GM12878 (cell line): ENCODE measurements around the gene NUMB. TPM values are rescaled to one million over a fixed set of nuclear protein-coding genes. Genes with fewer than 3 reads are reported as not detected.

Experiments used
- CBX3 ChIP-seq: fragments of 200-600 bp; sonication (generic); IDR thresholded peaks from 2 replicates; pipeline ENCODE4 v1.6.1; 2016; ENCODE audit warnings: low read depth, borderline replicate concordance
- DPF2 ChIP-seq: fragments of 450-650 bp; IDR thresholded peaks from 2 replicates; pipeline ENCODE4 v1.6.1; 2017; ENCODE audit warnings: mild to moderate bottlenecking
- E2F4 ChIP-seq: IDR thresholded peaks from 2 replicates; pipeline ENCODE4 v1.6.1; 2012; ENCODE audit warnings: low read depth, low read length, improper control_type of control experiment
- EED ChIP-seq: sonication (generic); IDR thresholded peaks from 2 replicates; pipeline ENCODE4 v1.6.1; 2016; ENCODE audit warnings: antibody characterized with exemption, low read depth
- EP300 ChIP-seq, 2 experiments: fragments of 150-350 bp in 1 of 2; IDR thresholded peaks; 2 replicates each; pipeline ENCODE4 v1.6.1; 2011 to 2012; ENCODE audit warnings: low read depth in 2 of 2, low read length in 2 of 2, borderline replicate concordance in 1 of 2, improper control_type of control experiment in 1 of 2, inconsistent platforms in 1 of 2; ENCODE audit not compliant: control insufficient read depth in 1 of 2
- HDGF ChIP-seq: fragments of 450-650 bp; IDR thresholded peaks from 2 replicates; pipeline ENCODE4 v1.6.1; 2016; ENCODE audit warnings: antibody characterized with exemption
- IKZF1 ChIP-seq: fragments of 450-650 bp; conservative IDR thresholded peaks from 2 replicates; pipeline ENCODE4 v1.6.1; 2017; ENCODE audit warnings: antibody characterized with exemption, mild to moderate bottlenecking
- JUNB ChIP-seq: IDR thresholded peaks from 2 replicates; pipeline ENCODE4 v1.6.1; 2016; ENCODE audit warnings: antibody characterized with exemption, mild to moderate bottlenecking
- MEF2B ChIP-seq: fragments of 450-650 bp; IDR thresholded peaks from 2 replicates; pipeline ENCODE4 v1.6.1; 2018; ENCODE audit warnings: mild to moderate bottlenecking, moderate library complexity; ENCODE audit not compliant: partially characterized antibody, poor library complexity, severe bottlenecking
- MTA2 ChIP-seq: fragments of 450-650 bp; IDR thresholded peaks from 2 replicates; pipeline ENCODE4 v1.6.1; 2016; ENCODE audit warnings: low read depth, mild to moderate bottlenecking, moderate library complexity
- NR2F1 ChIP-seq: fragments of 450-650 bp; conservative IDR thresholded peaks from 2 replicates; pipeline ENCODE4 v1.6.1; 2017; ENCODE audit warnings: mild to moderate bottlenecking
- PAX5 ChIP-seq: IDR thresholded peaks from 2 replicates; pipeline ENCODE4 v1.6.1; 2011; ENCODE audit warnings: low read depth, low read length, borderline replicate concordance
- POLR2AphosphoS5 ChIP-seq: IDR thresholded peaks from 2 replicates; pipeline ENCODE4 v1.6.1; 2011; ENCODE audit warnings: mild to moderate bottlenecking, low read length, inconsistent platforms
- RBBP5 ChIP-seq: fragments of 200-600 bp; sonication (generic); conservative IDR thresholded peaks from 2 replicates; pipeline ENCODE4 v1.6.1; 2016
- SKIL ChIP-seq: fragments of 450-650 bp; IDR thresholded peaks from 2 replicates; pipeline ENCODE4 v1.6.1; 2017; ENCODE audit warnings: mild to moderate bottlenecking, low read depth, inconsistent platforms; ENCODE audit not compliant: poor library complexity, severe bottlenecking
- SMAD5 ChIP-seq: IDR thresholded peaks from 2 replicates; pipeline ENCODE4 v1.6.1; 2016; ENCODE audit warnings: antibody characterized with exemption, low read depth
- TBL1XR1 ChIP-seq: IDR thresholded peaks from 2 replicates; pipeline ENCODE4 v1.6.1; 2012; ENCODE audit warnings: low read depth, low read length, improper control_type of control experiment
- TCF12 ChIP-seq: IDR thresholded peaks from 2 replicates; pipeline ENCODE4 v1.6.1; 2011; ENCODE audit warnings: low read depth, mild to moderate bottlenecking, low read length
- YY1 ChIP-seq: IDR thresholded peaks from 2 replicates; pipeline ENCODE4 v1.6.1; 2011; ENCODE audit warnings: low read depth, mild to moderate bottlenecking, low read length
- ZBTB33 ChIP-seq: fragments of 450-650 bp; IDR thresholded peaks from 2 replicates; pipeline ENCODE4 v1.6.1; 2017; ENCODE audit warnings: mild to moderate bottlenecking
- ZNF592 ChIP-seq: fragments of 450-650 bp; IDR thresholded peaks from 2 replicates; pipeline ENCODE4 v1.6.1; 2017; ENCODE audit warnings: mild to moderate bottlenecking, moderate library complexity
- ZNF622 ChIP-seq: fragments of 450-650 bp; IDR thresholded peaks from 2 replicates; pipeline ENCODE4 v1.6.1; 2017; ENCODE audit warnings: mild to moderate bottlenecking, inconsistent platforms
- polyA plus RNA-seq, 11 experiments: library from polyadenylated mRNA; depleted of rRNA in 4 of 11; unstranded in 6 of 11; stranded (reverse) in 5 of 11; fragments of >200 nt; fragmentation: Nextera tagmentation in 4 of 11; fragmentation: Illumina TruSeq in 1 of 11; extraction: Ambion mirVana in 4 of 11; extraction: Trizol in 1 of 11; gene quantifications; 1 replicate in 1 of 11; 2 replicates in 10 of 11; pipeline versions ENCODE4 v1.2.1 to v1.2.3, GENCODE V29; 2011 to 2016; ENCODE audit warnings: inconsistent platforms in 2 of 11, missing spikeins in 2 of 11, low read depth in 1 of 11
- total RNA-seq, 4 experiments: library from RNA; depleted of rRNA in 3 of 4; stranded (reverse); fragments of >200 nt in 3 of 4; fragmentation: Illumina TruSeq in 1 of 4; extraction: Trizol in 1 of 4; gene quantifications; 2 replicates each; pipeline versions ENCODE4 v1.2.1 to v1.2.3, GENCODE V29; 2013 to 2021

Gene NUMB
- total and polyA plus RNA-seq, 10 of the 15 experiments (the other 5 are each of a cell fraction or from before 2014, with no cell fraction given), result 22.0 to 147 (median 48.9) TPM

GRCh38 chr14:73248108-73248868, 210.1 kb downstream of the NUMB start (continued):
- TF ChIP-seq ZBTB33 (no peak), POLR2AphosphoS5 (no peak), SKIL (no peak), IKZF1 (peak; percentile 90), ZNF592 (no peak), EED (peak; percentile 79), TCF12 (no peak), DPF2 (0 out of 2 replicates have a peak, but pooled peaks have one; percentile 42), YY1 (no peak), EP300 (IDR thresholded peaks at IDR 0.05; ENCODE audit: borderline replicate concordance in 1 of 2, control insufficient read depth in 1 of 2, low read depth in 2 of 2, low read length in 2 of 2) (peak; percentile 17 to 19; a peak in 1 of 4 replicates), RBBP5 (no peak), PAX5 (peak; percentile 86), MEF2B (peak; percentile 57), CBX3 (no peak), JUNB (no peak), SMAD5 (no peak), HDGF (no peak), TBL1XR1 (no peak), E2F4 (no peak), NR2F1 (no peak), MTA2 (peak; percentile 67; the same call in 1 of the 2 replicates), ZNF622 (no peak)
